H1 (cell line): ENCODE data around the gene MCF2L2. TPM values are rescaled to one million over a fixed set of nuclear protein-coding genes. Genes with fewer than 3 reads are reported as not detected.

Experiments
- CTCF ChIA-PET: fragments of 300-600 bp; sonication (Branson Sonifier 250); formaldehyde crosslinking; loops from one replicate; lab custom pipeline; 2021; ENCODE audit not compliant: partially characterized antibody; lab: Charles Lee
- POLR2A ChIA-PET: fragments of 300-600 bp; sonication (Branson Sonifier 250); formaldehyde crosslinking; loops from one replicate; lab custom pipeline; 2021; ENCODE audit warnings: inconsistent platforms; ENCODE audit not compliant: partially characterized antibody; lab: Charles Lee
- DNase-seq, 2 experiments: peaks; one replicate each; pipeline versions ENCODE4 v3.0.0 to v3.0.0-alpha.2; 2010 to 2022; ENCODE audit warnings: low spot score in 2 of 2, low read depth in 1 of 2, mixed read lengths in 1 of 2
- FAIRE-seq: peaks from 2 replicates; lab custom pipeline; 2011; peaks lifted over from hg19 to GRCh38; lab: Jason Lieb, UNC
- H2AFZ ChIP-seq: 2 replicates; pipeline ENCODE4 v1.8.1; 2012; ENCODE audit warnings: low read length, inconsistent platforms
- H2AK5ac ChIP-seq: 2 replicates; pipeline ENCODE4 v1.6.1; 2013; ENCODE audit warnings: low read depth, low read length
- H2BK120ac ChIP-seq: replicated peaks from 2 replicates; pipeline ENCODE3; 2013; ENCODE audit warnings: low read depth, low read length, inconsistent platforms
- H2BK12ac ChIP-seq: 2 replicates; pipeline ENCODE4 v1.6.1; 2013; ENCODE audit warnings: low read depth, low read length
- H2BK15ac ChIP-seq: 2 replicates; pipeline ENCODE4 v1.6.1; 2013; ENCODE audit warnings: low read length
- H2BK20ac ChIP-seq: 2 replicates; pipeline ENCODE4 v1.6.1; 2013; ENCODE audit warnings: low read length
- H2BK5ac ChIP-seq: 2 replicates; pipeline ENCODE4 v1.6.1; 2013; ENCODE audit warnings: low read depth, low read length
- H3K14ac ChIP-seq: 2 replicates; pipeline ENCODE4 v1.6.1; 2013; ENCODE audit warnings: inconsistent platforms; ENCODE audit not compliant: insufficient read length
- H3K18ac ChIP-seq: 2 replicates; pipeline ENCODE4 v1.6.1; 2013; ENCODE audit warnings: low read length; ENCODE audit errors: extremely low read depth
- H3K23ac ChIP-seq: 2 replicates; pipeline ENCODE4 v1.6.1; 2013; ENCODE audit warnings: inconsistent platforms; ENCODE audit not compliant: insufficient read length
- H3K23me2 ChIP-seq: 2 replicates; pipeline ENCODE4 v1.6.1; 2013; ENCODE audit warnings: low read depth, low read length
- H3K27ac ChIP-seq: 2 replicates; pipeline ENCODE4 v1.6.1; 2011; ENCODE audit warnings: low read depth, low read length, inconsistent platforms
- H3K27me3 ChIP-seq, 4 experiments: replicated peaks in 1 of 4; 1 replicate in 1 of 4; 2 replicates in 3 of 4; pipeline versions ENCODE4 v1.6.1 to v1.8.1; 2011 to 2013; ENCODE audit warnings: low read length in 3 of 4, mild to moderate bottlenecking in 3 of 4, inconsistent platforms in 2 of 4, mixed read lengths in 2 of 4, moderate library complexity in 1 of 4; ENCODE audit not compliant: control insufficient read depth in 3 of 4, insufficient read depth in 3 of 4; ENCODE audit errors: extremely low read depth in 1 of 4
- H3K36me3 ChIP-seq, 4 experiments: 2 replicates each; pipeline versions ENCODE4 v1.6.1 to v1.8.1; 2011 to 2013; ENCODE audit warnings: mild to moderate bottlenecking in 4 of 4, low read length in 3 of 4, moderate library complexity in 2 of 4, control low read depth in 1 of 4, inconsistent platforms in 1 of 4; ENCODE audit not compliant: insufficient read depth in 4 of 4, control insufficient read depth in 2 of 4
- H3K4ac ChIP-seq: replicated peaks from 2 replicates; pipeline ENCODE3; 2013; ENCODE audit warnings: low read length, low read depth, mixed read lengths, inconsistent platforms; ENCODE audit not compliant: insufficient read length
- H3K4me1 ChIP-seq, 4 experiments: replicated peaks in 1 of 4; 1 replicate in 1 of 4; 2 replicates in 3 of 4; pipeline versions ENCODE4 v1.6.1 to v1.8.1; 2011 to 2013; ENCODE audit warnings: low read length in 3 of 4, inconsistent platforms in 2 of 4, mixed read lengths in 1 of 4; ENCODE audit not compliant: insufficient read depth in 4 of 4, control insufficient read depth in 3 of 4
- H3K4me2 ChIP-seq, 2 experiments: 2 replicates each; pipeline versions ENCODE4 v1.6.1 to v1.8.1; 2011 to 2013; ENCODE audit warnings: low read depth in 2 of 2, low read length in 2 of 2, control low read depth in 1 of 2, inconsistent platforms in 1 of 2, mild to moderate bottlenecking in 1 of 2; ENCODE audit not compliant: insufficient read depth in 1 of 2
- H3K4me3 ChIP-seq, 4 experiments: fragments of 200-600, 300-600 bp in 1 of 4; sonication (generic), shearing (Covaris generic), sonication (Bioruptor Twin) in 1 of 4; 2 replicates each; pipeline versions ENCODE4 v1.5.1 to v1.8.1; 2011 to 2016; ENCODE audit warnings: low read length in 4 of 4, low read depth in 3 of 4, control low read depth in 2 of 4, inconsistent platforms in 2 of 4, mild to moderate bottlenecking in 2 of 4, mixed read lengths in 1 of 4, moderate library complexity in 1 of 4; ENCODE audit not compliant: insufficient read depth in 2 of 4; ENCODE audit errors: extremely low read depth in 1 of 4
- H3K56ac ChIP-seq: replicated peaks from 2 replicates; pipeline ENCODE3; 2013; ENCODE audit warnings: low read depth, mild to moderate bottlenecking, mixed read lengths, low read length, inconsistent platforms; ENCODE audit not compliant: insufficient read length
- H3K79me1 ChIP-seq: 2 replicates; pipeline ENCODE4 v1.6.1; 2013; ENCODE audit warnings: low read depth, low read length, control low read depth
- H3K79me2 ChIP-seq, 2 experiments: 2 replicates each; pipeline versions ENCODE4 v1.6.1 to v1.8.1; 2012 to 2013; ENCODE audit warnings: low read length in 2 of 2, mild to moderate bottlenecking in 2 of 2, inconsistent platforms in 1 of 2; ENCODE audit not compliant: insufficient read depth in 2 of 2, control insufficient read depth in 1 of 2
- H3K9ac ChIP-seq, 4 experiments: replicated peaks in 1 of 4; 1 replicate in 1 of 4; 2 replicates in 3 of 4; pipeline versions ENCODE4 v1.6.1 to v1.8.1; 2011 to 2013; ENCODE audit warnings: low read depth in 3 of 4, low read length in 3 of 4, control low read depth in 2 of 4, mild to moderate bottlenecking in 2 of 4, moderate library complexity in 2 of 4, inconsistent platforms in 1 of 4; ENCODE audit errors: extremely low read depth in 1 of 4
- H3K9me3 ChIP-seq, 2 experiments: 2 replicates each; pipeline versions ENCODE4 v1.6.1 to v1.8.1; 2012 to 2013; ENCODE audit warnings: mild to moderate bottlenecking in 2 of 2, moderate library complexity in 2 of 2, control low read depth in 1 of 2, inconsistent platforms in 1 of 2, low read depth in 1 of 2, low read length in 1 of 2, mixed read lengths in 1 of 2; ENCODE audit not compliant: insufficient read depth in 2 of 2
- H4K20me1 ChIP-seq, 2 experiments: replicated peaks in 1 of 2; 2 replicates each; pipeline versions ENCODE3 to v1.8.1; 2011 to 2013; ENCODE audit warnings: inconsistent platforms in 2 of 2, low read length in 2 of 2, mild to moderate bottlenecking in 1 of 2; ENCODE audit not compliant: insufficient read depth in 2 of 2, control insufficient read depth in 1 of 2
- H4K5ac ChIP-seq: 2 replicates; pipeline ENCODE4 v1.6.1; 2013; ENCODE audit warnings: low read length, low read depth, mixed read lengths, inconsistent platforms; ENCODE audit not compliant: insufficient read length
- H4K8ac ChIP-seq: 2 replicates; pipeline ENCODE4 v1.8.0; 2013; ENCODE audit warnings: mild to moderate bottlenecking, moderate library complexity, low read length, inconsistent platforms; ENCODE audit not compliant: insufficient read depth; ENCODE audit errors: extremely low read depth
- H4K91ac ChIP-seq: replicated peaks from 2 replicates; pipeline ENCODE3; 2013; ENCODE audit warnings: low read length, mixed read lengths, inconsistent platforms; ENCODE audit not compliant: insufficient read length
- BRCA1 ChIP-seq: IDR thresholded peaks from 2 replicates; pipeline ENCODE4 v1.6.1; 2012; ENCODE audit warnings: low read depth, low read length, improper control_type of control experiment
- CEBPB ChIP-seq: IDR thresholded peaks from 2 replicates; pipeline ENCODE4 v1.6.1; 2012; ENCODE audit warnings: low read depth, low read length
- CHD1 ChIP-seq: IDR thresholded peaks from 2 replicates; pipeline ENCODE4 v1.6.1; 2012; ENCODE audit warnings: low read depth, low read length, improper control_type of control experiment
- E2F6 ChIP-seq: IDR thresholded peaks from 2 replicates; pipeline ENCODE4 v1.6.1; 2012; ENCODE audit warnings: inconsistent platforms
- EGR1 ChIP-seq: IDR thresholded peaks from 2 replicates; pipeline ENCODE4 v1.6.1; 2011; ENCODE audit warnings: low read depth, low read length, borderline replicate concordance
- GABPA ChIP-seq: IDR thresholded peaks from 2 replicates; pipeline ENCODE4 v1.6.1; 2011; ENCODE audit warnings: mild to moderate bottlenecking, low read length, moderate library complexity, borderline replicate concordance; ENCODE audit not compliant: insufficient read depth
- GTF2F1 ChIP-seq: IDR thresholded peaks from 2 replicates; pipeline ENCODE4 v1.6.1; 2012; ENCODE audit warnings: low read depth, low read length, improper control_type of control experiment, borderline replicate concordance
- JUND ChIP-seq: IDR thresholded peaks from 2 replicates; pipeline ENCODE4 v1.6.1; 2011; ENCODE audit warnings: mild to moderate bottlenecking, improper control_type of control experiment, low read length
- POLR2A ChIP-seq, 2 experiments: IDR thresholded peaks; 1 replicate in 1 of 2; 2 replicates in 1 of 2; pipeline ENCODE4 v1.6.1; 2011; ENCODE audit warnings: low read depth in 2 of 2, low read length in 2 of 2, mild to moderate bottlenecking in 2 of 2; ENCODE audit errors: control extremely low read depth in 1 of 2
- RBBP5 ChIP-seq: IDR thresholded peaks from 2 replicates; pipeline ENCODE4 v1.7.1; 2012; ENCODE audit warnings: low read depth, mild to moderate bottlenecking, inconsistent platforms, low read length, moderate library complexity, borderline replicate concordance
- SIX5 ChIP-seq: IDR thresholded peaks from 2 replicates; pipeline ENCODE4 v1.6.1; 2011; ENCODE audit warnings: mild to moderate bottlenecking, low read depth, low read length
- SP2 ChIP-seq: IDR thresholded peaks from 2 replicates; pipeline ENCODE4 v1.6.1; 2012; ENCODE audit warnings: mild to moderate bottlenecking, low read length, inconsistent platforms
- SP4 ChIP-seq: IDR thresholded peaks from 2 replicates; pipeline ENCODE4 v1.6.1; 2012; ENCODE audit warnings: low read length, inconsistent platforms
- WGBS, 2 experiments: shearing (Covaris generic) in 1 of 2; methylation state at CpG; one replicate each; pipeline versions ENCODE4 v1.1.6 to v1.1.7; 2013 to 2015; ENCODE audit warnings: low lambda C conversion rate in 2 of 2, mixed read lengths in 2 of 2, inconsistent platforms in 1 of 2, low coverage in 1 of 2, missing lambda C conversion rate in 1 of 2; ENCODE audit not compliant: insufficient replicate concordance in 2 of 2, insufficient coverage in 1 of 2, insufficient read length in 1 of 2; ENCODE audit errors: extremely low coverage in 1 of 2, missing lambda C conversion rate in 1 of 2; 5-methylcytosine and 5-hydroxymethylcytosine counted together
- polyA plus RNA-seq, 7 experiments: library from polyadenylated mRNA; depleted of rRNA in 3 of 7; stranded (reverse) in 5 of 7; unstranded in 2 of 7; fragments of >200 nt in 5 of 7; fragments of 200-250 nt in 2 of 7; gene quantifications; 1 replicate in 5 of 7; 2 replicates in 1 of 7; 4 replicates in 1 of 7; pipeline versions ENCODE4 v1.2.1 to v1.2.3, GENCODE V29; 2011 to 2013; ENCODE audit warnings: missing spikeins in 2 of 7, mixed read lengths in 2 of 7
- total RNA-seq: library from RNA; stranded (reverse); fragmentation: NEBNext Ultra II Directional; extraction: Animal tissue kit (Norgen Biotek cat#: 25700); gene quantifications from 2 replicates; pipeline ENCODE4 v1.2.1, GENCODE V29; 2021

The MCF2L2 gene
- total and polyA plus RNA-seq, 2 of the 8 experiments (the other 6 are each of a cell fraction or from before 2014, with no cell fraction given): 4.1 to 13.7 TPM

GRCh38 chr3:183369627-183370026, 58.8 kb downstream of the MCF2L2 start:
- no peak for FAIRE-seq
- POLR2A ChIA-PET: interaction anchor here (1.2 kb wide), 1 partner anchor 58 kb away, joined by 3 read pairs; no protein-coding TSS in a partner anchor
- Histone ChIP-seq H3K79me1 (no peaks in the 10 kb centered on the region; the same call in 1 of the 2 replicates), H3K9me3 (no peaks in the 10 kb centered on the region), H2BK5ac (no peak overlapping the region), H3K4me1 (peaks cover 0 to 4% (median 0%) of the 10 kb centered on the region in 4 experiments; a peak in 1 of 7 replicates), H3K27me3 (no peaks in the 10 kb centered on the region), H2BK120ac (no peak overlapping the region), H4K91ac (no peak overlapping the region), H3K27ac (no peak overlapping the region), H3K14ac (no peak overlapping the region), H4K5ac (no peak overlapping the region), H2AFZ (no peak overlapping the region), H3K9ac (no peak overlapping the region), H4K20me1 (peaks cover 0 to 2% of the 10 kb centered on the region in 2 experiments), H3K18ac (no peak overlapping the region), H3K56ac (no peak overlapping the region), H2AK5ac (no peak overlapping the region), H3K4me3 (no peak overlapping the region), H3K23me2 (no peaks in the 10 kb centered on the region), H3K79me2 (no peaks in the 10 kb centered on the region), H2BK12ac (no peak overlapping the region), H2BK15ac (no peak overlapping the region), H3K4me2 (no peak overlapping the region), H2BK20ac (no peak overlapping the region), H3K36me3 (no peaks in the 10 kb centered on the region), H3K4ac (no peak overlapping the region), H4K8ac (no peak overlapping the region; the same call in 1 of the 2 replicates), H3K23ac (no peak overlapping the region)
- 79 to 100% methylated on average over 1 to 2 of the region's 2 CpGs for WGBS, 2 experiments
- CTCF ChIA-PET: interaction anchor here (1.8 to 1.9 kb wide), 2 partner anchors 12 to 247 kb away, joined by 4 to 5 read pairs; no protein-coding TSS in a partner anchor
- no peak for DNase-seq
- TF ChIP-seq RBBP5: no peak
- TF ChIP-seq POLR2A (IDR thresholded peaks at IDR 0.05; ENCODE audit: control extremely low read depth in 1 of 2, low read depth in 2 of 2, low read length in 2 of 2): no peak
- TF ChIP-seq E2F6: no peak
- no peak for TF ChIP-seq CEBPB
- no peak for TF ChIP-seq SIX5
- TF ChIP-seq GTF2F1: no peak
- TF ChIP-seq CHD1: no peak
- no peak for TF ChIP-seq BRCA1
- TF ChIP-seq JUND: no peak
- no peak for TF ChIP-seq EGR1
- TF ChIP-seq SP2: no peak
- TF ChIP-seq SP4: no peak
- TF ChIP-seq GABPA: no peak
